Vagina (tissue), 2 donors: Measurements from ENCODE around the gene SPTBN4.

Source experiments
- POLR2A ChIP-seq, 2 donors: fragments of 450-650 bp; IDR thresholded peaks; one replicate each; pipeline ENCODE4 v1.6.1; 2017; ENCODE audit warnings: antibody characterized with exemption in 2 of 2, mild to moderate bottlenecking in 2 of 2, moderate library complexity in 2 of 2
- POLR2AphosphoS5 ChIP-seq, 2 donors: sonication (generic); formaldehyde crosslinking; IDR thresholded peaks; one replicate each; pipeline ENCODE4 v1.9.0; 2017; ENCODE audit warnings: antibody characterized with exemption in 2 of 2, mild to moderate bottlenecking in 2 of 2, low read depth in 1 of 2; ENCODE audit not compliant: insufficient read depth in 1 of 2
- TF ChIP-seq, protein P1 (sequence below), 3 experiments: fragments of 450-650 bp in 2 of 3; fragments of 200-600 bp in 1 of 3; sonication (generic) in 1 of 3; IDR thresholded peaks; one replicate each; pipeline ENCODE4 v1.5.1; 2017 to 2019; ENCODE audit warnings: antibody characterized with exemption in 3 of 3, mild to moderate bottlenecking in 2 of 3, moderate library complexity in 2 of 3

DNA sequence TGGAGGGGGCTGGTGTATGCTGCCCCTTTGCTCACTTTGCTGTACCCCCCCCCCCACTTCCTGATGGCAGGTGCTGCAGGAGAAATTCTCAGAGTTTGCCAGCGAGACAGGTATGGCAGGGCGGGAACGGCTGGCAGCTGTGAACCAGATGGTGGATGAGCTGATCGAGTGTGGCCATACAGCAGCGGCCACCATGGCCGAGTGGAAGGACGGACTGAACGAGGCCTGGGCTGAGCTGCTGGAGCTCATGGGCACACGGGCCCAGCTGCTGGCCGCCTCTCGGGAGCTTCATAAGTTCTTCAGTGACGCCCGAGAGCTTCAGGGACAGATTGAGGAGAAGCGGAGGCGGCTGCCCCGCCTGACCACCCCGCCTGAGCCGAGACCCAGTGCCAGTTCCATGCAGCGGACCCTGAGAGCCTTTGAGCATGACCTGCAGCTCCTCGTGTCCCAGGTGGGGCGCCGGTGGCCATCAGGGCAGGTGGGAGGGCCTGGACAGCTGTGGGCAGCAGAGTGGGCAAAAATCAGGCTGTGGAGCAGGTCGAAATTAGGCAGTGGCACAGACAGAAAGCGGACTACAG lies 90.2 kb downstream of the SPTBN4 start:
- TF ChIP-seq POLR2A (IDR thresholded peaks at IDR 0.05): no peak
- TF ChIP-seq, protein P1, sequence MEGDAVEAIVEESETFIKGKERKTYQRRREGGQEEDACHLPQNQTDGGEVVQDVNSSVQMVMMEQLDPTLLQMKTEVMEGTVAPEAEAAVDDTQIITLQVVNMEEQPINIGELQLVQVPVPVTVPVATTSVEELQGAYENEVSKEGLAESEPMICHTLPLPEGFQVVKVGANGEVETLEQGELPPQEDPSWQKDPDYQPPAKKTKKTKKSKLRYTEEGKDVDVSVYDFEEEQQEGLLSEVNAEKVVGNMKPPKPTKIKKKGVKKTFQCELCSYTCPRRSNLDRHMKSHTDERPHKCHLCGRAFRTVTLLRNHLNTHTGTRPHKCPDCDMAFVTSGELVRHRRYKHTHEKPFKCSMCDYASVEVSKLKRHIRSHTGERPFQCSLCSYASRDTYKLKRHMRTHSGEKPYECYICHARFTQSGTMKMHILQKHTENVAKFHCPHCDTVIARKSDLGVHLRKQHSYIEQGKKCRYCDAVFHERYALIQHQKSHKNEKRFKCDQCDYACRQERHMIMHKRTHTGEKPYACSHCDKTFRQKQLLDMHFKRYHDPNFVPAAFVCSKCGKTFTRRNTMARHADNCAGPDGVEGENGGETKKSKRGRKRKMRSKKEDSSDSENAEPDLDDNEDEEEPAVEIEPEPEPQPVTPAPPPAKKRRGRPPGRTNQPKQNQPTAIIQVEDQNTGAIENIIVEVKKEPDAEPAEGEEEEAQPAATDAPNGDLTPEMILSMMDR (IDR thresholded peaks at IDR 0.05): no peak
- TF ChIP-seq POLR2AphosphoS5 (IDR thresholded peaks at IDR 0.05; ENCODE audit: insufficient read depth in 1 of 2, low read depth in 1 of 2): no peak
